Esophagus squamous epithelium (tissue), 4 donors: ENCODE data around the gene RNF135.

ENCODE experiments used
- POLR2A ChIP-seq, 4 donors: fragments of 450-650 bp; IDR thresholded peaks; one replicate each; pipeline ENCODE4 v1.6.1; 2017; ENCODE audit warnings: antibody characterized with exemption in 4 of 4, mild to moderate bottlenecking in 4 of 4, moderate library complexity in 3 of 4
- TF ChIP-seq, protein P1 (sequence below), 6 experiments: fragments of 450-650 bp in 4 of 6; fragments of 200-600 bp in 2 of 6; sonication (generic) in 2 of 6; IDR thresholded peaks; one replicate each; pipeline ENCODE4 v1.5.1; 2016 to 2019; ENCODE audit warnings: antibody characterized with exemption in 6 of 6, mild to moderate bottlenecking in 4 of 6, moderate library complexity in 4 of 6

DNA sequence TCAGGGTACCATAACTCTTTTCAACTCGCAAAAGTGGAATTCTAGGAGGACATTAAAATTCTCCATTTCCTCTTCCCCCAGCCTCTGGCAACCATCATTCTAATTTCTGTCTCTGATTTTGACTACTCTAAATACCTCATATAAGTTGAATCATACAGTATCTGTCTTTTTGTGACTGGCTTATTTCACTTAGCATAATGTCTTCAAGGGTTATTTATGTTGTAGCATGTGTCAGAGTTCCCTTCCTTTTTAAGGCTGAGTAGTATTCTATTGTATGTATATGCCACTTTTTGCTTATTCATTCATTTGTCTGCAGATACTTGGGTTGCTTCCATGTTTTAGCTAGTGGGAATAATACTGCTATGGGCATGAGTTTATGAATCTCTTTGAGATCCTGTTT is 12.0 kb downstream of the RNF135 start:
- TF ChIP-seq, protein P1, sequence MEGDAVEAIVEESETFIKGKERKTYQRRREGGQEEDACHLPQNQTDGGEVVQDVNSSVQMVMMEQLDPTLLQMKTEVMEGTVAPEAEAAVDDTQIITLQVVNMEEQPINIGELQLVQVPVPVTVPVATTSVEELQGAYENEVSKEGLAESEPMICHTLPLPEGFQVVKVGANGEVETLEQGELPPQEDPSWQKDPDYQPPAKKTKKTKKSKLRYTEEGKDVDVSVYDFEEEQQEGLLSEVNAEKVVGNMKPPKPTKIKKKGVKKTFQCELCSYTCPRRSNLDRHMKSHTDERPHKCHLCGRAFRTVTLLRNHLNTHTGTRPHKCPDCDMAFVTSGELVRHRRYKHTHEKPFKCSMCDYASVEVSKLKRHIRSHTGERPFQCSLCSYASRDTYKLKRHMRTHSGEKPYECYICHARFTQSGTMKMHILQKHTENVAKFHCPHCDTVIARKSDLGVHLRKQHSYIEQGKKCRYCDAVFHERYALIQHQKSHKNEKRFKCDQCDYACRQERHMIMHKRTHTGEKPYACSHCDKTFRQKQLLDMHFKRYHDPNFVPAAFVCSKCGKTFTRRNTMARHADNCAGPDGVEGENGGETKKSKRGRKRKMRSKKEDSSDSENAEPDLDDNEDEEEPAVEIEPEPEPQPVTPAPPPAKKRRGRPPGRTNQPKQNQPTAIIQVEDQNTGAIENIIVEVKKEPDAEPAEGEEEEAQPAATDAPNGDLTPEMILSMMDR (IDR thresholded peaks at IDR 0.05): no peak
- no peak for TF ChIP-seq POLR2A (IDR thresholded peaks at IDR 0.05)
